HG03460 (cell line): ENCODE measurements around the gene DNAJC4.

ENCODE experiments used
- ATAC-seq: cut with Tn5 transposase; IDR thresholded peaks from one replicate; pipeline ENCODE4 v1.9.1; 2021; ENCODE audit not compliant: unreplicated experiment

The DNAJC4 gene

DNA sequence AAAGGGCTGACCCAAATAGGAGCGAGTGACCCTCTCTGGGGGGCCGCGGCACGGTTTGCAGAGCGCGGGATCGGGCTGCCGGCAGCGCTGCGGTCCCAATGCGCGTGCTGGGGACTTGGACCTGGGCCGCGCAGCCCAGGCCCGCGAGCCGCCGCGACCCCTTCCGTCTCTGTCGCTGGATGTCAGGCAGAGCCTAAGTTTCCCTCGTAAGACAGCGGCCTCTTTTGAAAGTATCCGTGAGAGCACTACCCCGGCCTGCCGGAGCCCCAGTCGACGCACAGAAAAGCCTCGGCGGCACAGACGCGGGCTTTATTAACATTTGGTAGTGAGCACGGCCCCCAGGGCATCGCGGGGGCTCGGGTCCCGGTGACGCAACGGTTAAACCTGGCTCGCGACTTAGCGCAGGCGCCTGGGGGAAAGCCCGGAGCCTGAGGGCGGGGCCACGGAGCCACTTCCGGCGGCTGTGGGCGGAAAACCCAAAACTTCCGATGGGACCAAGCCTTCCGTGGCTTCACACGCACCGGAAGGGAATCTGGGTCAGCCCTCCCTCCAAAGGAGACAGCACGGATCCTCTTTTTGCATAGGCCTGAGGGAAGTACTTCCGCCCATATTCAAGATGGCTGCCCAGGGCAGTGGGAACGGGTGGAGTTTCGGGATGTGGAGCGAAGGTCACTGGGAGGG, 39.3 kb downstream of the DNAJC4 start:
- ATAC-seq, result peak; percentile 59

DNA sequence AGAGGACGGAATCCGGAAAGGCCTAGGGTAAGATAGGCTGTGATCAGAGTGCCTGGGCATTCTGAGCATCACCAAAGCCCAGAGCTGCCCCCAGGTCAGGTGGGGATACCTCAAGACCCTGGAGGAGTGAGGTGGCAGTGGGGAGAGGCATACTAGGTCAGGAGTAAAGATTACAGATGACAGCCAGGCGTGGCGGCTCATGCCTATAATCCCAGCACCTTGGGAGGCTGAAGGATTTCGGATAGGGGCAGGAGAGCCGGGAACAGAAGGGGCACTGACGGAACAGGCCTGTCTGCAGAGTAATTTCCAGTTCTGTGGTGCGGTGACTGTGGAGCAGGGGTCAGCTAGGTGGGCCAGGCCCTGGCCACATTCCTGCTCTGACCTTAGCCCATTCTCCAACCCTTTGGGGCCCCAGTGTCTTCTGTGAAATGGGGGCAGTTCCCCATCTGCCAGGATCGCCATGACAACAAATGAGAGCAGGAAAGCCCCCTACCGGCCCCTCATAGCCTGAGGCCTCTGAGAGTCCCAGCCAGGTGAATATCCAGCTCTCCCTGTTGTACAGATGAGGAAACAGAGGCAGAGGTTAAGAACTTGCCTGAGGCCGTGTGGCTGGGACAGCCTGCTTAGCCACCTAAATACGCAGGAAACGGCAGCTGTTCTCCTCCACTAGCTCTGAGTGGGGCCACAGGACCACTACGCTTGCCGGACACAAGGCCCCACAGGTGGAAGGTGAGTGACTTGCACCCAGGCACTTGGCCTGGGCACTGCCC, 44.9 kb downstream of the DNAJC4 start:
- ATAC-seq, result no peak

DNA sequence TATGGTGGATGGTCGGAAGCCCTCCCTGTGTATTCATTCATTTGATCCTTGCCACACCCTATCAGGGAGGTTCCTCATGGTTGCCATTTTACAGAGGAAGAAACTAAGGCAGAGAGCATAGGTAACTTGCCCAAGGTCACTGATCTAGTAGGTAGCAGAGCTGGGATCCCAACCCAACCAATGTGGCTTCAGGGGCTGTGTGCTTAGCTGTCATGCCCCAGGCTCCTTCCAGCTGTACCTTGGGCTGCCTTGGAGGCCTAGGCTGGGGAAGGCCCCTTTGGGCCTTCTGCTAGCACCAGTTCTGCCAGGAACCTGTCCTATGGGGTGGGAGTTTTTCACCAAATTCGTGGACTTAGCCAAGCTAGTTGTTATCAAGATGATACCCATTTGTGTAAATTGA, 45.5 kb downstream of the DNAJC4 start:
- ATAC-seq, result no peak

DNA sequence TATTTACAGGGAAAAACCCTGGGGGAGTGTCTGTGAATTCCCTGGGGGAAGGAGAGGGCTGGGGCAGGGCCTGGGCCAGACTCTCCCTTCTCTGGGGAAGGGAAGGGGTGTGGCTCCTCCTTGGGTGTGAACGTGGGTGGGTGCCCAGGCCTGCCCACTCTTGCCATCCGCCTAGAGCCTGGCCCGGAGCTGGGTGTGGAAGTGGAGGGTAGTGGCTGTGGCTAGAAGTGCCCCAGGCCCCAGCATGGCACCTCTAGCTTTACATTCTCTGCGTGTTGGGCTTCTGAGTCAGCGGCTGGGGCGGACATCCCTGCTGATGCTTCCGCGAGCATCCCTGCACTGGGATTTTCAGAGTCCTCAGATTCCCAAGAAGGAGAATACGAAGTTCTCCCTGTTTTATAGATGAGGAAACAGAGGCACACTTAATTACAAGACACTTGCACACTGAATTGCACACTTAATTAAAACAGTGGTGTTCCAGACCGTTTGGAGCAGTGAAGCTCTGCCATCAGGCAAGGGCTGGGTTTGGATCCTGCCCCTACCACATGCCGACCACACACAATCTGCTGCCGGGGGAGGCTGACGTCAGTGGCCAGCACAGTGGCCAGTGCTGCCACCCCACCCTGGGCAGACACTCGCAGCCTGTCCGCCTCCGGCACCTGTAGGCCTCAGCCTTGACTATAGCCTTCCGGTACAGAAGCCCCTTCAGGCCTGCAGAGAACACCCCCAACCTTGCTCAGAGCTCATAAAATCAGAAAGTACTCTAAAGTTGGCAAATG, 46.5 kb downstream of the DNAJC4 start:
- no peak for ATAC-seq

DNA sequence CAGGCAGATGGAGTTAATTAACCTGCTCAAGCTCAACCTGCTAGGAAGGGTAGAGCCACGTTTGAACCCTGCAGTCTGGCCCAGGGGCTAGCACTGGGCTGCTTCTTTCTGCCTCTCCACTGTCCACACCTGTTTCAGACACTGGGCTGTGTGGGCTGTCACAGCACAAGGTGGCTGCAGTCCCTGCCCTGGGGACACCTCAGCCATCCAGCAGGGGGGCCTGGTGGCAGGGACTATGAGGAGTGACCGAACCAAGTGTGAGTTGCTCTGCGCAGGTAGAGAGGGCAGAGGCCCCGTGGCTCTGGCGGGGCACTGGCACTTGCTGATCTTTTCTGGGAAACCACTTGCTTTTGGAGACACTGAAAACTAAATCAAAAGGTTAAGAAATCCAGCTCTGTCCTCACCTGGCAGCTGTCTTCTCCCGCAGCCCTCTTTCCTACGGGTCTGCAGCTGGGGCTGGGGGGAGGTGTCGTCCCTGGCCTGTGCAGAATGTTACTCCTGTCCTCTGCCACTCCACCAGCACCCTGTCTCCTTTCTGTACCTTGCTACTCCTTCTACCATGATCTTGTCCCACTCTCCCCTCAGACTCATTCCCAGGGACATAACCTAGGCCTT, 48.3 kb downstream of the DNAJC4 start:
- ATAC-seq, result no peak

DNA sequence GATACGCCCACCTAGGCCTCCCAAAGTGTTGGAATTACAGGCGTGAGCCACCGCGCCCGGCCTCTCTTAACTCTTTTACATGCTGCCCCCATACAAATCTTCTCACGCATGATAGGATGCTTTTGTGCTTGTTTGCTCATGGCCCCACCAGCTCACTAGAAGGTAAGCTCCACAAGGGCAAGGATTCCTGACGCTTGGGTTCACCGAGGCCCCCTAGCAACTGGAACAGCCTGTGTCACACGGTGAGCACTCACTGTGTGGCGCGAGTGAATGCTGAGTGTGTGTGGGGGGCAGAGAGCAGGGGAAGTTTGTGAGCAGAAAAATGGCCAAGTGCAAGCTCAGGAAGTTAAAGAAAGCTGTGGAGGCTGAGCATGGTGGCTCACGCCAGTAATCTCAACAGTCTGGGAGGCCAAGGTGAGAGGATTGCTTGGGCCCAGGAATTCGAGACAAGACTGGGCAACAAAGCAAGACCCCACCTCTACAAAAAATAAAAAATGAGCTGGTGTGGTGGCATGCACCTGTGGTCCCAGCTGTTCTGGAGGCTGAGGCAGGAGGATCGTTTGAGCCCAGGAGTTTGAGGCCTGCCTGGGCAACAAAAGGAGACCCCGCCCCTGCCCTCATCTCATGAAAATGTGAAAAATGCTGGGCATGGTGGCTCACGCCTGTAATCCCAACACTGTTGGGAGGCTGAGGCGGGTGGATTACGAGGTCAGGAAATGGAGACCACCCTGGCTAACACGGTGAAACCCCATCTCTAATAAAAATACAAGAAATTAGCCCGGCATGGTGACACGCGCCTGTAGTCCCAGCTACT, 51.8 kb downstream of the DNAJC4 start:
- ATAC-seq, result no peak

DNA sequence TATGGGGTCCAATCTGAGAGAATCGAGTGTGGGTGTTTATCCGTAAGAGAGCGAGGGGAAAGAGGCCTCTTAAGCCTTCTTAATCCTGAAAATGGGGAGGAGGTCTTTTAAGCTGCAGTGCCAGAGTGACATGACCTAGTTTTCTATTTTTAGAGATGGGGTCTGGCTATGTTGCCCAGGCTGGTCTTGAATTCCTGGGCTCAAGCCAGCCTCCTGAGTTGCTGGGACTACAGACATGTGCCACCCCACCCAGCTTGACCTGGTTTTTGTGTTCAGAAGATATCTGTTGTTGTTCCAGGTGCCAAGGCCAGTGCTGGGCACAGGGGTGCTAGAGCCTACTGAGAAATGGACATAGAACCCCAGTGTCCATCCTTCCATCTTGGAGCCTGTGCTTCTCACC, 52.7 kb downstream of the DNAJC4 start:
- ATAC-seq, result no peak
